Left renal pelvis (tissue), 4 donors: ENCODE results near the gene E2F7. TPM values are rescaled to one million over a fixed set of nuclear protein-coding genes. Genes with fewer than 3 reads are reported as not detected.

Experiments
- DNase-seq, 4 donors: peaks; one replicate each; pipeline ENCODE4 v3.0.0-alpha.2; 2013; ENCODE audit warnings: low read depth in 4 of 4, low spot score in 3 of 4
- polyA plus RNA-seq, 4 donors: library from polyadenylated mRNA; unstranded; fragments of 120-200 nt; gene quantifications; one replicate each; pipeline ENCODE4 v1.2.1, GENCODE V29; 2013; ENCODE audit not compliant: insufficient read length in 4 of 4

Gene E2F7
- polyA plus RNA-seq, 4 donors, result 6.2 to 8.0 (median 8.0) TPM

DNA sequence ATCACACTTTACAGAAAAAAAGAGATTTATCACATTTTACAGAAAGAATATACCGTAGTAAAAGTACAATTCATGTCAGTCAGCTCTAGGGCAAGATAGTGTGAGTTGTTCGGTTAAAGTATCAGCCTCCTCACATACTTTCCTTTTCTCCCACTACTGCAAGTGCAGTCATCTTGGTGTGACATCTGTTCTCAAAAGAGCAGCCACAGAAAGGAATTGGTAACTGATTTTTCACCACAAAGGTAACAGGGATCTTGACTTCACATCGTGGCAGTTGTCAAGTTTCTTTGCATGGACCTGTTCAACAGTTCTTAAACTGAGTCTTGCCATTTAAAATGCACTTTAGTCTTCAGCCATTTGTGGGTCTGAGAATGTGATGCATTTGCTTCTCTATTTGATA lies 5.0 kb upstream of the E2F7 start:
- DNase-seq, result no peak

DNA sequence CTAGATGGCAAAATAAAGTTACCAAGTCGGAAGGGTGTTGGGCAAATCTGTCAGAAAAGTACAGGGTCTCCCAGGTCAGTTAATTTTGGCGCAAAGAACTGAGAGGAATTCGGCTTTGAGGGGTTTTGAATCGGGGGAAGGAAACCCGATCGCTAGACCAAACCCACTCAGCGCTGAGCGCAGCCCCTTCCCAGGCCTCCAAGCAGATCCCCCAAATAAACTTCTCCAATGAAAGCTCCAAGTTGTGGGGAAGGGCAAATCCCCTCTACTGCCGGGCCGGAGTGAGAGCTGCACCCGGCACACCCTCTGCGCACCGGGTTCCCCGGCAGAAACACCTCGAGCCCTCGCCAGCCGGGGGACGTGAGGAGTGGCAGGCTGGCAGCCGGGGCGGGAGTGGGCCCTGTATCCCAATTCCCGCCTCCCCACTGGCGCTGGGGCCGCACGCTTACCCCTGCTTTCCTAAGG lies 441 bp downstream of the E2F7 start:
- peak in 3 of 4 donors; percentile 14 to 24 (median 22) for DNase-seq

DNA sequence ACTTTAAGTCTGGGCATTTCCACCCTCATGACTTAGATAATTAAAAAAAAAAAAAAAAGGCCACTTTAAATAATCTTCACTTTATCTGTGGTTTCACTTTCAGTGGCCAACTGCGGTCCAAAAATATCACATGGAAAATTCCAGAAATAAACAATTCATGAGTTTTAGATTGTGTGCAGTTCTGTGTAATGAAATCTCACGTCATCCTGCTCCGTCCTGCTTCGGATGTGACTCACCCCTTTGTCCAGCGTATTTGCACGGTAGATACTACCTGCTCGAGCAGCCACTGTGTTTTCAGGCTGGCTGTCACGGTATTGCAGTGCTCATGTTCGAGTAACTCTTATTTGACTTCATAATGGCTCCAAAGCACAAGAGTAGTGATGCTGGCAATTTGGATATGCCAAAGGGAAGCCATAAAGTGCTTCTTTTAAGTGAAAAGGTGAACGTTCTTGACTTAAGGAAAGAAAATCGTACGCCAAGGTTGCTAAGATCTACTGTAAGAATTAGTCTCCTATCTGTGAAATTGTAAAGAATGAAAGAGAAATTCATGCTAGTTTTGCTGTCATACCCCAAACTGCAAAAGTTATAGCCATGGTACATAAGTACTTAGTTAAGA lies 2.4 kb downstream of the E2F7 start:
- no peak for DNase-seq

DNA sequence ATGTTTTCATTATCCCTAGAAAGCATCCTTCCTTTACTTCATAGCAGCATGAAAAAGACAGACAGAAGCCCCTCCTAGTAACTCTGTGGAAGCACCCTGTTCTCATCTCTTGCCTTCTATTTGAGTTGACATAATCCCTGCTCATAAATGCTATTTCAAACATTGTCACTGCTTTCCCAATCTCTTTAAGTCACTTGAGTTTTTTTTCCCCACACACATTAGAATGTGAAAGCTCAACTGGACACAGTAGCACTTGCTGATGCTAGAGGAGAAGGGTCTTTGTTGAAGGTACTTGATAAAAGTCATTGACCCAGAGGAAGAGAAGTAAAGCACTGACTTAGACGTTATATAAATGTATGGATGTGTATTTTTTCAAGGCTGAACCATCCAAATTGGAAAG lies 3.0 kb downstream of the E2F7 start:
- no peak for DNase-seq

DNA sequence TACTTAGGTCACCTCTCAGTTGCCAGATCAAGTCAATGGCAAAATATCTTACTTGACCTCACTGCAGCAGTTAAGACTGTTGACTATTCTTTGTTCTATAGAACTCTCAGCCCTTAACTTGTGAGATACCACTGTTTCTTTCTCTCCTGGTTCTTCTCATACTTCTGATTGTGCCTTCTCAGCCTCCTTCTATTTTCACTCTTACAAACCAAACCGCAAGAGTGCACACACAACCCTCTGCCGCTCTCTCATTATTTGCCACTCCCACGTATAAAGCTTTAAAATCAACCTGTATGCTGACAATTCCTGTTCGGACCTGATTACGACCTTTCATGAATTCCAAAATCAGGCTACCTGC lies 4.5 kb downstream of the E2F7 start:
- no peak for DNase-seq

DNA sequence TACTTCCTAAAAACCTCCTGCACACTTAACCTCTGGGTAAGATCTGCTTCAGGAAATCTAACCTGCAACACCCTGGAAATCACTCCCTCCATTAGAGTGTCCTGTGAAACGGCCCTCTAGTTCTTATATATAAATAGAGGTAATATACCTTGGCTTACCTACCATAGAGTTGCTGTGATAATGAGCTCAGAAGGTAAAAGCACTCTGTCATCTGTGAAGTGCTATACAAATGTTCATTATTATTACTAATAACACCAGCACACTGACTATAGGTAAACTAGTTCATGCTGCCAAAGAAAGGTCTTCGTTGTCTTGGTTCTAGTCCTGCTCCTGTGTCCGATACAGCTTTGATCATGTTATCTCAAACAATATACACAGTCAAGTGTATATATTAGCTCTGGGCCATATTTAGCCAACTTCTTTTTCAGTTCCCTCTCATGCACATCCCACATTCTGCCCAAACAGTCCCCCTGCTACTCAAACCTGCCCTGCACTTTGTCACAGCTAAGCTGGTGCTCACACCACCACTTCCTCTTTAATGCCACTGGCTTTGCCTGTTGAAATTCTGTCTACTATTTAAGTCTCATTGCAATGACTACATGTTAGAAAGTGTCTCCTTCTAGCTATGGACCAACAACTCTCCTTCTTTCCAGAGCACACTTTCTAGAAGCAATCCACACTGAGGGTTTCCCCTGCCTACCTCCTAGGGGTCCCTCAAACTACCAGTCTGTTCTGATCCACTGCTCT lies 5.1 kb downstream of the E2F7 start:
- no peak for DNase-seq

DNA sequence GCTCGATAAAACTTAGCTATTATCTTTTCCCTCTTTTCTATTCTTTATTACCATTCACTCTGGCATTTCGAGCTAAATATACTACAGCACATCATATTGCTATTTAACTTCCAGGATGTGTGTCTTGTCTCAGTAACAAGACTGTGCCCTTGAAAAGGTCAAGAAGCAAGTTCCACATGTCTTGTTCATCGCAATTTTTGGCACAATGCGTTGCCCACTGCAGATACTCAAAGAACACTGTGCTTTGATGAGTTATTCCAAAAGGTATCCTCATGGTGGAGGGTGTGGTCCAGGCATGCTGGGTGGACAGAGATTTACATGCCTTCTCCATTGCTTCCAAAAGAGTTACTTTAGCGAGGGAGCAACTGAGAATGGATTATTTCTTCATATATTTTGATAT lies 6.6 kb downstream of the E2F7 start:
- no peak for DNase-seq

DNA sequence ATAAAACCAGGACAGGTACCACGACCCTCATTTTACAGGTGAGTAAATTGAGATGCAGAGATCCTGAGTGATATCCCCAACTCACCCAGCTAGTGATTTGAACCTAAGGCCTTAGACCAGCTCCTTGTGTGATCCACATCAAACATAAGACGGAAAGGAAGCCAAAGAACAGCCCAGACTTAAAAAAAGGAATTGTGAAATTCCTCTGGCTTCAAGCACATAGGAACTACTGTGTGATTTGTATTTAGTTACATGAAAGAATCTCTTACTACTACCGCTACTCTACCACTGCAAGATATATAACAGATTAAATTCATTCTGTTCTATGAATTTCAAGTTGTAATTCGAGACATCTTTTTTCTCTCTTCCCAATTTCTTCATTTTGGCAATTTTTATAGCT lies 10.5 kb downstream of the E2F7 start:
- DNase-seq, result no peak

DNA sequence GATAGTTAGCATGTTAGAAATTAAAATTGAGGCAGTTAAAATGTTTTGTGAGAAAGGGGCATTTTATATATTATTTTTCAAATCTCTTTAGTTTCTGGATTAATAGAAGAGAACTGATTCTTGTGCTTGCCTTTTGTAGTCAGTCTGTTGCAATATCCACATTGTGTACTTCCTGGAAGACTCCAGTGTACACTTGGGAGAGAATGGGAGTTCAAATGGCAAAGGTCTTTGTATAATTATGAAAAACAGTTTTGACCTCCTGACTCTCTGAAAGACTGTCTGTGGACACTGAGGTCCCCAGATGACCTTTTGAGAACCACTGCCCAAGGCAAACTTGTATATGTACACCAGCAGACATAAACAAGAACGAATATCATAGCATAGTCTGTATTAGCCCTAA lies 12.1 kb downstream of the E2F7 start:
- no peak for DNase-seq

DNA sequence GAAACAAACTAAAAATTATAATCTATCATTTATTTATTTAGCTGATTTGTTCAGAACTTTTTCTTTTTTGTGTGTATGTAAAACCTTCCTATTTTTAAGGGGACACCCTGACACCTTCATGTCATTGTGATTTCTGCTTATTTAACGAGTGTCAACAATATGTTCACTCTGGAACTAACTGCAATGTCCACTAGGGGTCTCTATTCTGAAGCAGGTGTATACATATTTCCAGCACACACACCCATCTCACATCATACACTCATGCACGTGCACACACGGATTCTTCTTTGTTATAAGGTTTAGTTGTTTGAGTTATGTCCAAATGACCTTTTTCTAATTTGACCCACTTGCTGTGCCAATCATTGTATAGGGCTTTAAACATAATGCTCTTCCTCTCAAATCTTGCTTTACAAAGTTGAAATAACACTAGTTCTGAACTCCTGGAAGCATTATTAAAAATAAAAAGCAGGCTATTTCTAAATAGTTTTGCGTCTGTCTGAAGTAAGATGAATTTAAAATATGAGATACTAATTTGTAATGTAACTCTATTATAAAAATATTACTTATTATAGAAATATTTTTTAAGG lies 15.5 kb downstream of the E2F7 start:
- DNase-seq, result peak in 2 of 4 donors; percentile 20 to 44

DNA sequence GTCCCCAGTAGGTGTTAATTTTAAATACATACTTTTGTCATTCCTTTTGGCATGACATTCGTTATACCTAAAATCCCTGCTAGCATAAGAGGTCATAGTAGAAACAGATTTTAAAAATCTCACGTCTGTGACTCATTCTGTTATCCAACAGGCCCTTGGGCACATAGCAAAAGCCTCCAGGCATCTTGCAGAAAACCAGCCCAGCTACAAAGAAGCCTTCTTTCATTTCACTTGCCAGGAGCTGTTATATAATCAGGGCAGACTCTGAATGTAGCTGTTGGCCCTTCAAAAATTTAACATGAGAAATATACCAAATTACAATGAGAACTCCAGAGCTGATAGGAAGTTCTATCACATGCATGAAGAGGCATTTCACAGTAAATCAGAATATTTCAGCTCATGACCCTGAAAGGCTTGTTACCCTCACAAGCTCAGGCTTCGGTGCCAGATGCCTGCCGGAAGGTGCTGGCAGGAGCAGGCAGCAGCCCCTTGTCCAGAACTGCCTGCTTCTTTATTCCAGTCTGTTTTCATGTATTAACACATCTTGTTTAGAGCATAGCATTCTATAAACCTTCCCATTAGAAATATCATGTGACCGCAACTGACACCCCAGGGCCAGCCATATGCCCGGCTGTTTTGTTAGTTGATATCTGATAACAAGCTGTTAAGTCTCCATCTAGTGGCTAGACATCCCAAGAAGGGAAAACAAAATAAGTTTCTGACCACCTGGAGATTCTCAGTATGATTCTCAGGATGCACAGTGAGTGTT lies 17.8 kb downstream of the E2F7 start:
- no peak for DNase-seq

DNA sequence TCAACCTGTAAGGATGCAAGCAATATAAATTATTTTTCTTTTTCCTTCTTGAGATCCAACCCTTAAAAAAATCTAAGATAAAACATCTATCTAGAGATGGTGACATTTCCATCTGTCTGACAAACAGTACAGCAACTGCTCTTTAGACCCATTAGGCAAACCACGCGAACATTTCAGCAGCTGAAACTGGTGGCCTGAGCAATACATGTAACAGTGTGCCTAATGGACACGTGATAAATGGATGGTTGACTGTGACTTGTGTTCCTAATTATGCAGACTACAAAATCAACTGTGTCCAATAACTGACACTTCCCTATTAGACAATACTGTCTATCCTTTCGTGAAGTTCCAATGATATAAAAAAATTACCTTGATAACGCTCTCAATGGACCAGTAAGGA lies 18.9 kb downstream of the E2F7 start:
- DNase-seq, result no peak

DNA sequence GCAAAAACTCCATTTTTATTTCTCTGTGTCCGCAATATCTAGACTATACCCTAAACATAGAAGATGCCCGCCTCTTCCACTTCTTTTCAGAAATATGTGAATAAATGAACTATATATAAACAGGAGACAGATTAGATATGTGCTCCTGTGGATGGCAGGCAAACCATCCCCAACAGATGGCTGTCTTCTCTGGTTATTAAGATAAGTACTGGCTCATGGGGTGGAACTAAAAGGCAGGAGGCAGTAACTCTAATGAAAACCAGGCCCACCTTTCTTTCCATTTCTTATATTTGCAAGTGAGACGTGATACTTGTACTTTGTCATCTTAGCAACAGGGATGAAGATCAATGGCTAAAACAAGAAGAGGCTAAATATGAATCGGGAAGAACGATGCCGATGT lies 20.2 kb downstream of the E2F7 start:
- no peak for DNase-seq

DNA sequence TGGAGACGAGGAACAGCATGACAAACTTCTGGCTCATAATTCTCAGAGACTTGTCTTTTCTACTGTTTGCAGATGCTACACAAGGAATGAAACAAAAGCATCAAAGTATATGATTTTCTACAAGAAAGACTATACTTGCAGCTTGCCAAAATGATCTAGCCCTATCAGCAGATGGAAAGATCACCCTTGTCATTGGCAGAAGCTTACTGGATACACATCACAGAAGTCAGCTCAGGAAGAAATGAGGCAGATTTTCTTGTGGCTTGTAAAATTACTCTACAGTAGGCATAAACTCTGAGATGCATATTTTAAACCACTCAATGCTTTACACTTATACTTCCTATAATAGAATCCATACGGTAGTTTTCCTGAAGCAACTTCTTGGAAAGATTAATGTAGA lies 20.6 kb downstream of the E2F7 start:
- no peak for DNase-seq

DNA sequence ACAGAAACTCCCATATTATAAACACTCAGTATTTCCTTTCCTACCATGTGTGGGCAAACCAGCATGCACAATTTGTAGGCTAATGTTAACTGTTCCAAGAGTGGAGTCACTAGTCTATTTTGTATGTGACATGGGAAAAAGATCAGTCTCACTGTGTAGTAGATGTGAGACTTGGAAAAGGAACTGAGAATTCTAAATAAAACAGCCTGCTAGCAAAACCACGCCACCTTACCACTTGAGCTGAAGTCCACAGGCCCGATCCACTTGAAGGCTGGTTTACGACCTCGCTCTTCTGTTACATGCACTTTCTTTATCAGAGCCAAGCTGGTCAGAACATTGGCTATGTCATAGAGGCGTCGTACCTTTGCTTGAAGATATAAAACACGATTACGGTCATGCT lies 22.5 kb downstream of the E2F7 start:
- no peak for DNase-seq

DNA sequence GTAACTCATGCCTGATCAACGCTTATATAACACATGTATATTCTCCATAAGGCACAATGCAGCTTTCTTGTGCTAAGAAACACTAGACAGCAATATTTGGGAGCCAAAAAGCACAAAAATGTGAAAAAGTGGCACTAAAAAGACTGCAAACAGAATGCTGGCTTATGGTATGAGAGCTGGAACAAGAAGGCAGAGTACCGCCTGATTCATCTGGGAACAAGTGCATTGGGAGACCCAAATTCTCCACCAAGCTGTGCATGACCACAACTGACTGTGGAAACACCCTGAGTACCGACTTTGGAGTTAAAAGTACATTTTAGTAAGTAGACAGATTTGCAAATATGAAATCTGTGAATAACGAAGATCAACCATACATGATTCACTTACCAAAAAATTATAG lies 25.1 kb downstream of the E2F7 start:
- no peak for DNase-seq

DNA sequence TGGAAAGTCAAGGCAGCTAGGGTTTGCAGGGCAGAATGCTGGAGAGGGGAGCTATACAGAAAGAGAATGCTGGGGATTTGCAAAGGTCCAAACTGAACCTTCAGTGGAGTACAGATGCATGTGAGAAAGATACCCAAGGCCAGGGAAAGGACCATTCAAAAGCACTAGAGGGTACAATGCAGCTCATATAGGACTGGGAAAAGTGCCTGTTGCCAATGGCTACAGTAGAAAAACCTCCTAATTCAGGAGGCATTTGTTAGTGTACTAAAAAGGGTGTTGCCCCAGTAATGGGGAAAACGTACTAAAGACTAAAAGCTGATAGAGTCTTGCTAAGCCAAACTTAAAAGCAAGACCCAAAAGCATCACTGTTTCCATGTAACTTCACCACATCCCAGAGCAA lies 30.1 kb downstream of the E2F7 start:
- DNase-seq, result no peak

DNA sequence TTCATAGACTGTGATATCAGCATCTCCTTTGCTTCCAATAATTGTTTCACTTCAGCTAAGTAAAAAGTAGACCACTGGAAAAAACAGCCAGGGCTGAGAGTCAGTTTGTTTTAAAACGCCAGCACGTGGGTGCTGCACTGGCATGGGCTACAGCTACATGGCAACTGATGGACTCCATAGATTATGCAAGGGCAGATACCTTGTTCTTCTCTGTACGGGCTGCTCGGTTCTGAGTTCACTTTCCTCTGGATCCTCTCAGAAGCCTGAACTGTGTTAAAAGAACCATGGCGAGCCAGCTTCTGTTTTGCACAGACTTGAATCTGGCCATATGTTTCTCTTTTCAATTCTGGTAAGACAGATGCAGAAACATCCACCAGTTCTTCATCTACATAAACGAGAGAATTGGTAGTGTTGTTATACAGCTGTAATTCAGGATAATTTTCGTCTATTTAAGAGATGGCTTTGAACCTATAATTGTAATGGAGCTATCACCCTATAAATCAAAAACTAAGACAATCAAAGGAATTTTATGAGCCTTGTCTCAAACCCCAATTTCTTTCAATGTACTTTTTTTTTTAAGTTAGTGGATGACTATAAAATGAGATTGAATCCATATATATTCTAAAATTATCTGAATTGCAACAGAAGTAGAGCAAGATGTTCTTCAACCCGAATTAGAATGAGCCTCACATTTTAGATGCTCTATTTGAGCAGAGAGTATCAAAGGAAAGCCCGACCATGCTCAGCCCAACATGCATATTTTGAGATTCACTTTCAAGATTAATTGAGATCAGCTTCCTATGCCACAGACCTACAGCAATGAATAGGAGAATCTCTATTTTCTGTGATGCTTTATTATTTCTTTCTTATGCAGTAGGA lies 31.5 kb downstream of the E2F7 start:
- DNase-seq, result no peak

DNA sequence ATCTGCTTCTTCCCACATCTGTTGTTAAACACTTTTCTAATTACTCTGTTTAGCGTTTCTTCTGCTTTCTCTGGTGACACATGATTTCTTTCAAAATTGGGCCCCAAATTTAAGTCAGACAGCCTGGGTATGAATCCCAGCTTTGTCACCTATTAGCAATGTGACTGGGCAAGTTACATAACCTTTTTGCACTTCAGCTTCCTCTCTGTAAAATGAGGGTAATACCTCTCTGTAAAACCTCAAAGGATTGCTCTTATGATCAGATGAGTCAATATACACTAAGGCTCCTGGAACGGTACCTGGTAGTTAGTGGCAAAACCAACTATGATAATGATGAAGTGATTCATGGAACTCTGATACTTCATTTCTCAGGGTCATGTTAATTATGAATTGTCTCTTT lies 33.0 kb downstream of the E2F7 start:
- no peak for DNase-seq

DNA sequence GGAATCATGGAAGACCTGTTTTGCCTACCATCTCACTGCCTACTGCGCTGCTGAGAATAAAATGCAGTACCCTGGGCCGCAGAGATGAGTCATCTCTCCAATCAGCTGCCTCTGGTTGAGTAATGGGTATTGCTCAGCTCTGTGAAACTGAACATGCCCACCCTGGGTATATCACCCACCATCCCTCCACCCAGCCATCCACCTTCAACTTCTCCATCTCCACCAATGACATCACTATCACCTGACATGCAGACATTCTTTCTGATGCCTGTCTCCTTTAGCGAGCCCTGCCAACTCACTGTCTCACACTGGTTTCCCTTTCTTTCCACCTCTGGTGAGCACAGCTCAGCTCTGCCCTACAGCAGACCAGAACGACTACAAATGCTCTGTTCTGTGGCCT lies 33.6 kb downstream of the E2F7 start:
- no peak for DNase-seq
